Bone marrow (tissue), 2 donors: ENCODE results near the gene CAB39.

Source experiments
- DNase-seq, 2 donors: peaks; one replicate each; lab custom pipeline; 2025; lab: John Stamatoyannopoulos, UW

CAB39 gene

DNA sequence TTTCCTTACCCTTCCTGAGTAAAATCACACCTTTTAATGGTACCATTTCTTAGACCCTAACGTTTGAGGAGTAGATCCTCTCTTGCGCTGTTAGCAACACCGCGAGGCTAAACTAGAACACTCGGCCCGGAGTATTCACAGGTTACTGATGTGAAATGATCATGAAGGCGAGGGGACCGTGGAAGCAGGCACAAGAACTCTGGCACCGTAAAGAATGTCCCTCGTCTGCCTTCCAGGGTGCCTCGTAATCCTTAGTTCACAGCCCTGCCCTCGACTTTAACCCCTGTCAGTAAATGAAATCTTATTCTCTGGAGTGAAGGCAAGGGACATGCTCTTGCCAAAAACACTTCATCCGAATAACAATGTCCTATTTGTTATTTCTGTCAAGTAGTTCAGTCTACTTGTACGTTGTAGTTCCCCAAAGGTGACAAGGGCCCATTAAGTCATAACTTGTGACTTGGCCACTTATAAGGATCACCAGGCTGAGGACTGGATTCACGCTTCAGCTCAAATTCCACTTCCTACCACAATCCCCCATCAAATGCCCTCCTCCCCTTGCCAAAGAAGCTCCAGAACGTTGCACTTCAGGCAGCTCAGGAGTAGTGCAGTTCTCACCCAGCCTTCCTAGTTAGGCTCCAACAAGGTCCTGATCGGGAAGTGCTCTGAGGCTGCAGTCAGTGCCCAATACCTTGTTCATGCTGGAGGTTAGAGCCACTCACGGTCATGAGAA, 108.8 kb downstream of the CAB39 start:
- no peak for DNase-seq

DNA sequence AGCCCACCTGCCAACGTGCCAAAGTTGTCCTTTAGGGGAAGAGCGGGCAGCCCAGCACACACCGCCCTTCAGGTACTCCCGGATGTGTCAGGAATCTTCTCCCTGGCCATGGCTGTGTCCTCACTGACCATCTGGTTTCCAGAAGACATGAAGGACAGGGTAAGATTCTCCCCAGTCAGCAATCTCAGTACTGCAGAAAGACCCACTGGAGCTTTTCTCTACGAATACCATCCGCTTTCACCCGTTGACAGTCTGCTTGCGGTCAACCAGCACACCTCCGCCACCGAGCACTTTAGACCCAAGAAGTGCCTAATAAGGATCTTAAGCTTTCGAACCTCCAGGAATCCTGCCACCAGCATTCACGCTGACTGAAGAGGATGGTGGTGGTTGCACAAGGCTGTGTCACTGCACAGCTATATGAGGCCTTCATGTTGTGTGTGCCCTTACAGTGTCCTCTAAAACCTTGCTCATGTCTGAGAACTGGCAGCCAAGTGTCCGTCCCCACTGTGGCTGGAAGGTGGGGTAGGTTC, 109.4 kb downstream of the CAB39 start:
- no peak for DNase-seq

DNA sequence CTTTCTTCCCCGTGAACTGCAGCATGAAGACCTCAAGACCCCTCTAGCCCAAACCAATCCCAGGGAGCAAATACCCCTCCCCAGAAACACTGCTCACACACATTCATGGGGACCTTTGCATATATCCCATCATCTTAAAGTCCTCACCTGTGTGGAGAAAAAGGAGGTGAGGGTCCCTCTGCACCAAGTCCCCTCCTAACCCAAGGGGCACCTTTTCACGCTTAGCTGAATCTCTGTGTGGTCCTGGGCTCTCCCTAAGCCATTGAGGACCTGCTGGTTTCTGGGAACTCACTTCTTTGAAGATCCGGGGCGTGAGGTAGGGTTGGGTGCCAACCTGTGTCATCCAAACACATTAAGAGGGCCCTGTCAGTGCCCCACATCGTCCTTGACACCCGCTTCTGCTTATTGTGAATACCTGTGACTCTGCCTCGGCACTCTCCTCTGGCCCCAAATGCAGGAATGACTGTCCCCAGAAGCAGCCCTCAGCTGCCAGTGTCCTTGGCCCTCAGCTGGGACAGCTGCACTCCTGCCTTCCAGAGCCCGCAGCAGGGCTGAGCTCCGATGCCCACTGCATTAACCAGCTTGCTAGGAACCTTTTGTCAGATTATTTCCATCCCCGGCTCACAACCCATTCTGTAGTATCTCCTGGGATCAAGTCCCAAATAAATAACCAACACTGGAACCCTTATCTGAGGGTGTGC, 110.8 kb downstream of the CAB39 start:
- no peak for DNase-seq

DNA sequence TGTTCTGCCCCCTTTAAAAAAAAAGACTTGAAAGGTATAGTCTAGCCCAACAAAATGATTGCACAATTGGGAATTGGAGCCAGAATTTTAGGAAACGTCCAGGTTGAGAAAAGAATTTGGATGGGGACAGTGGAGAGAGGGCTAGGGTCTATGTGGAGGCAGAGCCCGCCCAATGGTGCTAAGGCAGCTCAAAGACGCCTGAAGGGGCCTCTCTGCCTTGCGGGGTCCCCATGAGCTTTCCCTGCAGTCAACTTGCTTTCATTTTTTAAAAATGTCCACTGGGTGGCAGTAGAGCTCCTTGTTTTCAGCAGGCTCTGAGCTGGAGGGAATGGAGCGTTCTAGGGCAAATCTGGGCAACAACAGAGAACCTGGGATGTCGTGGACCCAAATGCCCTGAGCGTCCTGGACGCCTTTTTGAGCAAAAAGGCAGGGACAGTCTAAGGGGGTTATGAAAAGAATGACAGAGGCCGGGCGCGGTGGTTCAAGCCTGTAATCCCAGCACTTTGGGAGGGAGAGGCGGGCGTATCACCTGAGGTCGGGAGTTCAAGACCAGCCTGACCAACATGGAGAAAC, 111.8 kb downstream of the CAB39 start:
- peak; percentile 24 to 74 for DNase-seq

DNA sequence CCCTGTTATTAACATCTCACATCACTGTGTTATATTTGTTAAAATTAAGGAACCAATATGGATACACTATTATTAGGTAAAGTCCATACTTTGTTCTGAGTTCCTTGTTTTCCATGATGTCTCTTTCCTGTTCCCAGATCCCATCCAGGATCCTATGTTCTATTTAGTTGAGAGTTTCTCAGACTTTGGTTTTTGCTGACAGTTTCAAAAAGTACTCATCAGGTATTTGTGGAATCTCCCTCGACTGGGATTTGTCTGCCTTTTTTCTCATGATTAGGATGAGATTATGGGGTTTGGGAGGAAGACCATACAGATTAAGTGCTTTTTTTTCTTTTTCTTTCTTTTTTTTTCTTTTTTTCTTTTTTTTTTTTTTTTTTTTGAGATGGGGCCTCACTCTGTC, 112.7 kb downstream of the CAB39 start:
- DNase-seq: no peak

GRCh38 chr2:230827774-230828271, 115.2 kb downstream of the CAB39 start:
- no peak for DNase-seq

DNA sequence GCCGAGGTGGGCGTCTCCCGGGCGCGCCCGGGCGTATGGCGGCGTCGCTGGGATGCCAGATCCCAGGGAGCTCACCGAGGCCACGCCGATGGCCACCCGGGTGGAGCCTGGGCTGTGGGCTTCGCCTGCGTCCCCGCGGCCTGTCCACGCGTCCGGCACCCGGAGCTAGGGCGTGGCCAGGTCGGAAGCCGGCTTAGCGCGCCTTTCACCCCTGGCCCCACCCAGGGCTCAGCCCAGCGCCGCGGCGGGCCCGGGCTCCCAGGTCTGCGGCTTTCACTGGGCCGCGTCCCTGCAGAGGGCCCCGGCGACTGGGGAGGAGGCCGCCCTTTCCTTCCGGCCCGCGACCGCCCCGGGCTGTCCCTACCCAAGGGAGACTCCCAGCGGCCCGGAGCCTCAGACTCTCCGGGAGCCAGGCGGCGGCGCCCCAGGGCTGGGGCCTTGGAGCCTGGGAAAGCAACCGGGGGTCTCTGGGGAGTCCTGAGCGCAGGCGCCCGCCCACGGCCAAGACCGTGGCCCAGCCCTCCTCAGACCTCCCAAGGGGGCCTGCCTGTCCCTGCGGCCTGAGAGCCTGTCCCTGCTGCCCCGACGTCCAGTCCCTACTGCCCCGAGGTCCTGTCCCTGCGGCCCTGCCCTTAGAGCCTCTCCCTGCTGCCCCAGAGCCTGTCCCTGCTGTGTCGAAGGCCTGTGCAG, 115.8 kb downstream of the CAB39 start:
- no peak for DNase-seq

- DNase-seq: no peak
Measured at GRCh38 chr2:230829293-230829692, 116.7 kb downstream of the CAB39 start.

GRCh38 chr2:230829959-230830358, 117.3 kb downstream of the CAB39 start:
- no peak for DNase-seq

DNA sequence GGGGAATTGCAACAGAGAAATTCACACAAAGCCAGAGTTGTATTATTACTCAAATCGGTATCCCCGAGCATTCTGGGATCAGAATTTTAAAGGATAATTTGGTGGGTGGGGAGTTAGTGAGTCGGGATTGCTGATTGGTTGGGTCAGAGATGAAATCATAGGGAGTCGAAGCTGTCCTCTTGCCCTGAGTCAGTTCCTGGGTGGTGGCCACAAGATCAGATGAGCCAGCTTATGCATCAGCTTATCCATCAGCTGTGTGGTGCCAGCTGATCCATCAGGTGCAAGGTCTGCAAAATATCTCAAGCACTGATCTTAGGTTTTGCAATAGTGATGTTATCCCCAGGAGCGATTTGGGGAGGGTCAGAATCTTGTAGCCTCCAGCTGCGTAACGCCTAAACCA, 117.8 kb downstream of the CAB39 start:
- DNase-seq: no peak

GRCh38 chr2:230840301-230840700, 127.7 kb downstream of the CAB39 start:
- no peak for DNase-seq

DNA sequence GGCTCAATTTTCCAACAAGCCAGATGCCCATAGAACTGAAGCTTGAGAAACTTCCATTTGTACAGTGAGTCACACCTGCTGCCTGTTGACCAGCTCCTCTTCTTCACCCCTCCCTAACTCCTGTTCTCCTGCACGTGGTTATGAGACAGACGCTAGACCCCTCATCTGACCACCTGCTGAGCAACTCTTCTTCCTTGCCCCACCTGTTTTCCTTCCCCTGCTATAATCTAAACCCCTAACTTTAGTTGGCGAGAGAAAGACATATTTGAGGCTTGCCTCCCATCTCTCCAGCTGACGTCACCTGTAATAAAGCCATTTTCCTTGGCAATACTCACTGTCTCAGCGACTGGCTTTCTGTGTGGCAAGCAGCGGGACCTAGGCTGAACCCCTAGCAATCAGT, 129.8 kb downstream of the CAB39 start:
- DNase-seq: no peak

DNA sequence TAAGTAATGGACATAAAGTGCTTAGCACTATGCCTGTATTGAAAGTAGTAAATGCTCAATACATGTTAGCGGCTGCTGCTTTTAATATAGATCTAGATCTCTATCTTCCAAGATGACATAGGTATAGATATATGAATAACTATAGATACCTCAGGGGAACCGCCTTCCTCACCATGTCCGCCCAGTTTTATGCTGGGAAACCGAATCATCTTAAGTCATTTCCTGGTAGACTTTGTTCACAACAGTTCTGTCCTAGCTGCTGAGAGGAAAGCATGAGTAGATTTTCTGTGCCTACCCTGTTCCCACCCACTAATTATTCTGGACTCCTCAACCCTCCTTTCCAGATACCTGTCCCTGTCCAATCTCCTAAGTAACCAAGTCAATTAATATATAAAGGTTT, 130.5 kb downstream of the CAB39 start:
- no peak for DNase-seq

- no peak for DNase-seq
Measured at GRCh38 chr2:230846360-230846759, 133.7 kb downstream of the CAB39 start.

DNA sequence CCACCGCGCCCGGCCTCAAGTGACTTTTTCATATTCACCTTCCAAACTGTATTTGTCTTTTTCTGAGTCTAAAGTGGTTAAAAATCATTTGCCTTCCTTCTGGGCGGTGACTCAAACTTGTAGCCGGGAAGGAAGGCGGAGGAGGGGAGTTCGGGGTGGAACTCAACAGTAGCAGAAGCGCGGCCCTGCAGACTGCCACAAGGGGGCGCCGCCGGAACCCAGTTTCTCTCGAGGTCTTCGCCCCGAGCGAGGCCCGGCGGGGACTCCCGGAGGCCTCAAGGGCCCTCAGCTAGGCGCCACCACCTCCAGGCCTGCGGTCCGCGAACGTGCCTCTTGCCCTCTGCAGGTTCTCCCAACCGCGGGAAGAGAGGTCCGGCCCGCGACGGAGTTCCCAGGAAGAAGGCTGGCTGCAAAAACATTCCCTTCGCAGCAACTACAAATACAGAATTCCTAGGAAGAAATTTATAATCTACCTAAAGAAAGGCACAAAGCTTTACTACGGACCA, 135.3 kb downstream of the CAB39 start:
- peak; percentile 49 to 80 for DNase-seq

DNA sequence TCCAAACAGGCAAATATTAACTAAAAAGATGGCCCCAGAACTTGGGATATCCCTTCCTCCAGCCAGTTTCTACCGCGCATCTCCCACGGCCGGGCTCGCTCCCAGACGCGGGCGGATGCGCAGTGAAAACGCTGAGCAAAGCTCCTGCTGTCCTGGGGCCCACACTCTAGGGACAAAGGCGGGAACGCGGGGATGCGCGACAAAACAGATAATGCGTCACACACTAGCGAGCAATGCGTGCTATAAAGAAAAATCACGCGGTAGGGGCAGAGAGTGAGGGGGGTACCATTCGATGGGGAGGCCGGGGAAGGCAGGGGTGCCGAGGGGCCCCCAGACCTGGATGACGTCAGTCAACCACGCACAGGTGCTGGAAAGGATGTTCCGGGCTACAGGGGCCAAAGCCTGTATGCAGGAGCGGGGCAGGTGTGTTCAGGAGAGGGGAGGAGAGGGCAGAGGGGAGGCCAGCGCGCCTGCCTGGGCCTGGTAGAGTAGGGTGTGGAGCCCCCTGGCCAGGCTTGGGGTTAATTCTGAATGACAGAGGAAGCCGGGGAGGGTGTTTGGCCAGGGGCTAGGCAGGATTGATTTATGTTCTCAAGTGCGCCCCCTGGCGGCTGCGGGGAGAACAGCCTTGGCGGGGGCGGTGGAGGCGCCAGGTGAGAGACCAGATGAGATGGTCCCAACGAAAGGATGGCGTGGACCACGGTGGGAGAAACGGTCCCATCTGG, 137.2 kb downstream of the CAB39 start:
- peak in 1 of 2 donors; percentile 27 for DNase-seq

DNA sequence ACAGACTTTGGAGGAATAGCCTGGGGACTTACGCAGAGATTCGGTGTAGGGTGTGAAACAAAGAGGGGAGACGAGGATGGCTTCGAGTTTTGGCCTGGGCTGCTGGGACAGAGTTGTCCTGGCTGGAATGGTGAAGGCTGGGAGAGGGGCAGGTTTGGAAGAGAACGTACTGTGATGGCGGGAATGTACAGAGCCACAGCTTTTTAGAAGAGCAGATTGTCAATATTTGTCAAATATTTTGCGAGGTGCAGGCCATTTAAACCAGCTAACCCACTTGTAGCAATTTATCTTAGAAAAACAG, 137.7 kb downstream of the CAB39 start:
- no peak for DNase-seq

DNA sequence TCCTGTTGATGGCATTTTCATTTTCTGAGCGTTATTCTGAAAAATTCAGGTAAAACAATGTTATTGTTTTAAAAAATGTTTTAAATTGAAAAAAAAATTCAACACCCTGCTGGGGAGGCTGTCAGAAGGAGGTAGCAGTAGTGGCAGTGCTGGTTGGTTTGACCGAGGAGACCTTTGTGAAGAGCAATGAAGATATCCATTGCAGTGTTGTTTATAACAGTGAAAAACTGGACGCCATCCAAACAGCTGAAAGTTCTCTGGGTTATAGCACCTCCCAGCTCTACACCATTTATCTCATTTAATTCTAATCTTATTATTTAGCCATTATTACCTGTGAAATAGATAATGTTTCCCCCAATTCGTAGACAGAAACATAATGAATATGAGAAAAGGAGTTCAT, 139.5 kb downstream of the CAB39 start:
- no peak for DNase-seq

GRCh38 chr2:230861552-230862255, 149.1 kb downstream of the CAB39 start:
- no peak for DNase-seq

- no peak for DNase-seq
Measured at GRCh38 chr2:230862292-230862691, 149.7 kb downstream of the CAB39 start.

GRCh38 chr2:230863031-230863430, 150.4 kb downstream of the CAB39 start:
- DNase-seq: no peak
